Activated T-helper 17 cell treated with anti-CD3 and anti-CD28 coated beads, Interleukin-2, amount 50 U/mL, for 72 hours (primary cell): ENCODE data around the gene CFAP161. TPM values are rescaled to one million over a fixed set of nuclear protein-coding genes. Genes with fewer than 3 reads are reported as not detected.

Experiments
- ATAC-seq: fragments of 150-1000 bp; cut with Tn5 transposase; replicated peaks from 2 replicates; pipeline ENCODE4 v1.10.0; 2021; ENCODE audit warnings: mild to moderate bottlenecking, moderate library complexity
- H3K27ac Mint-ChIP-seq: one replicate; pipeline ENCODE4 v1.8.0; 2022; ENCODE audit warnings: mixed read lengths
- H3K27me3 Mint-ChIP-seq: one replicate; pipeline ENCODE4 v1.8.0; 2022; ENCODE audit warnings: mixed read lengths
- H3K36me3 Mint-ChIP-seq: one replicate; pipeline ENCODE4 v1.8.0; 2022; ENCODE audit warnings: low read depth, mild to moderate bottlenecking, mixed read lengths
- H3K4me1 Mint-ChIP-seq: one replicate; pipeline ENCODE4 v1.8.0; 2022; ENCODE audit warnings: mixed read lengths
- H3K4me3 Mint-ChIP-seq: one replicate; pipeline ENCODE4 v1.8.0; 2022; ENCODE audit warnings: mild to moderate bottlenecking, mixed read lengths
- H3K9me3 Mint-ChIP-seq: one replicate; pipeline ENCODE4 v1.8.0; 2022; ENCODE audit warnings: mixed read lengths
- total RNA-seq, 2 donors: library from RNA; stranded (reverse); gene quantifications; one replicate each; pipeline ENCODE4 v1.2.3, GENCODE V29; 2022

CFAP161 gene
- total RNA-seq, 2 donors from 2014 or later, result 0.15 TPM; not detected in 1

DNA sequence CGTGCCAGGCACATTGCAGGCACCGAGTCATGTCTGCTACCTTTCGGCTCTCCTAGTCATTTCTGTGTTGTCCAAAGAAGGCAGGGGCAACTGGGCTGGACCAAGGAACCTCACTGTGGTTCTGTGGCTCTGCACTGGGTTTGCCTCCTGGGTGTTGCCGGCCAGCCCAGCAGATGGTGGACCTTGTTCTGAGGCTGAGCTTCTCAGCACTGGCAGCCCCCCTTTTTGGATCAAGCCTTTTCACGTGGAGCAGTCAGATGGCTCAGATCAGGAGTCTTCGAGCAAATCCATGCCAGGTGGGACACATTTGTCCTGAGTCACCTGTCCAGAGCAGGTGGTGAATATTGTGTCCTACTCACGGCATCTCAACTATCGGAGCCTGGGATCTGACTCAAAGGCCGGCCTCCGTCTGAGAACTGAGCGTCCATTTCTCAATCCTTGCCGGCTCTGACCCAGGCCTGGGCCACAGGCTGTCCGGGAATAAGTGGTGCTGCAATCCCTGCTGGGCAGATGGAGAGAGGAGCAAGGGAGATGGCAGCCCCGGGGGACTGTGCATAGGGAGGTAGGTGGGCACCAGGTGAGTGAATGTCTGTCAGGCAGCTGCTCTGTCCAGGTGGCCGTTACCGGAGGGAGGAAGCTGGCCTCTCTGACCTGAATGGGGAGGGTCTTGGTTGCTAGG lies 62.6 kb downstream of the CFAP161 start, which contains the start of gene IL16:
IL16 (plus strand) TSS at position 304 of the 679 bp plus-strand sequence. CDS start 28,521 bp downstream, outside the sequence.
- no peaks in the 10 kb centered on the region for H3K36me3 Mint-ChIP-seq
- H3K4me3 Mint-ChIP-seq, result no peak within 1 kb of the TSS
- peaks cover 21% of the 10 kb centered on the region for H3K27me3 Mint-ChIP-seq
- ATAC-seq, result no peak
- H3K9me3 Mint-ChIP-seq, result no peaks in the 10 kb centered on the region
- H3K27ac Mint-ChIP-seq, result no peak within 1 kb of the TSS
- H3K4me1 Mint-ChIP-seq, result no peaks in the 10 kb centered on the region

DNA sequence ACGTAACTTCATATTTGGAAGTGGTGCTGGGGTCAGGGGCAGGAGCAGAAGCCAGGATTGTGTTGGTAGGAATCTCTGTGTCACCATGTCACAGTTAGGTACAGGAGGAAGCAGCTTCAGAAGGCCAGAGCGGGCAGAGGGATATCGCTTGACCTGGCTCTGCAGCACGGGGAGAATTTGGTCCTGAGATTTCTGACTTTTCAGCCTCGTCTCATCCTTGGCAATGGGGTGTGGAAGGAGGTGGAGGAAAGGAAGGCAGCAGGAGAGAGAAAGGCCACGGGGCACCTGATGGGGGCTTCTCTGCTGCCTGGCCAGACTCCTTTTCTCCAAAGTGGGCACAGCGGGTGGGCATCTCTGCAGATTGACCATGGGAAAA lies 63.2 kb downstream of the CFAP161 start:
- ATAC-seq, result no peak
- H3K4me3 Mint-ChIP-seq, result no peak overlapping the region
- no peaks in the 10 kb centered on the region for H3K9me3 Mint-ChIP-seq

DNA sequence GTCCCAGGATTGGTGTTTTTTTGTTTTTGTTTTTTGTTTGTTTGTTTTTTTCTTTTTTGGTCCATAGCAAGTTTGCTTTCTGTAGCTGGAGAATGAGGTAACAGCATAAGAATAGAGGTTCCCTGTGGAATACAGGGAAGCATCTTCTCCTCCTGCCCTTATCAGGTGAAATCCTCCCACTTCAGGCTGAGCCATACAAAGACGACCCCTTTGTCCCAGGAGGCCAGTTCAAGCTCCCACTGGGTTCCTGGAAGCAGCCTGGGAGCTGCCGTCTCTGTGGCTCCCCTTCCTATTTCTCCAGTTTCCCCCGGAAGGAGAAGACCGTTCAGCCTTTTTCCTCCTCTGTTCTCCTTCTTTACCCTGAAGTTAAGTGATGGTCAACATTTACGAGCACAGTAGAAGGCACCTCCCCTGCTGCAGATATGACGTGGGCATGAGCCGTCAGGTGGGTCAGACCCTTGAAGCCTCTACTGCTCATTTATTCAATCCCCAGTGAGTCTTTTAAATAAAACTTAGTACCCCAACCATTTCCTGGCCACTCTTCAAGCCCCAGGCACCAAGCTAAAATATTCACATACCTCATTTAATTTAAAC lies 63.7 kb downstream of the CFAP161 start:
- no peak overlapping the region for H3K27ac Mint-ChIP-seq
- no peaks in the 10 kb centered on the region for H3K36me3 Mint-ChIP-seq
- peaks cover 18% of the 10 kb centered on the region for H3K27me3 Mint-ChIP-seq
- no peak for ATAC-seq
- no peaks in the 10 kb centered on the region for H3K9me3 Mint-ChIP-seq
- H3K4me3 Mint-ChIP-seq, result no peak overlapping the region
- H3K4me1 Mint-ChIP-seq, result no peaks in the 10 kb centered on the region

More for the DNA sequence above, 63.2 kb downstream of the CFAP161 start:
- H3K27me3 Mint-ChIP-seq, result peaks cover 21% of the 10 kb centered on the region
- H3K4me1 Mint-ChIP-seq, result no peaks in the 10 kb centered on the region
- H3K36me3 Mint-ChIP-seq, result no peaks in the 10 kb centered on the region
- H3K27ac Mint-ChIP-seq, result no peak overlapping the region

Other genes starting within 250 kb of the CFAP161 start
- 10 to 100 TPM; 22.0 to 28.4 TPM for gene MESD, start 144.5 kb upstream of the CFAP161 start, total RNA-seq
- gene TLNRD1, start 133.3 kb upstream of the CFAP161 start, total RNA-seq, result 10 to 100 TPM; 19.1 to 39.3 TPM
- gene IL16, start 62.6 kb downstream of the CFAP161 start, total RNA-seq, result 10 to 100 TPM; 58.0 to 95.0 TPM
- gene STARD5, start 189.9 kb downstream of the CFAP161 start, total RNA-seq, result 1 to 10 TPM; 5.9 to 8.8 TPM
- gene TMC3, start 239.9 kb downstream of the CFAP161 start, total RNA-seq, result not detected